HG02884 (cell line): ENCODE results near the gene CCDC91.
"Not testable (repeated sequence)": the region's sequence is repeated elsewhere in the genome, so short reads cannot be mapped to it uniquely, and the experiment has no call there.

ENCODE experiments used
- ATAC-seq: cut with Tn5 transposase; IDR thresholded peaks from one replicate; pipeline ENCODE4 v1.9.1; 2021; ENCODE audit warnings: mild to moderate bottlenecking, moderate library complexity; ENCODE audit not compliant: unreplicated experiment

Gene CCDC91

GRCh38 chr12:28351414-28351813 lies 161.2 kb downstream of the CCDC91 start:
- ATAC-seq = no peak

GRCh38 chr12:28355161-28355560 lies 164.9 kb downstream of the CCDC91 start:
- no peak for ATAC-seq

GRCh38 chr12:28360253-28360652 lies 170.0 kb downstream of the CCDC91 start:
- ATAC-seq = no peak

GRCh38 chr12:28367326-28367725 lies 177.1 kb downstream of the CCDC91 start:
- ATAC-seq = no peak

- no peak for ATAC-seq
Measured at GRCh38 chr12:28367993-28368392, 177.7 kb downstream of the CCDC91 start.

GRCh38 chr12:28369483-28369882 lies 179.2 kb downstream of the CCDC91 start:
- ATAC-seq = no peak

GRCh38 chr12:28374556-28374955 lies 184.3 kb downstream of the CCDC91 start:
- ATAC-seq = no peak

GRCh38 chr12:28378736-28379135 lies 188.5 kb downstream of the CCDC91 start:
- no peak for ATAC-seq

GRCh38 chr12:28379779-28380178 lies 189.5 kb downstream of the CCDC91 start:
- ATAC-seq = not testable (repeated sequence)

- no peak for ATAC-seq
Measured at GRCh38 chr12:28383368-28383767, 193.1 kb downstream of the CCDC91 start.

- ATAC-seq = no peak
Measured at GRCh38 chr12:28388879-28389278, 198.6 kb downstream of the CCDC91 start.

GRCh38 chr12:28390206-28390605 lies 199.9 kb downstream of the CCDC91 start:
- no peak for ATAC-seq

- ATAC-seq = no peak
Measured at GRCh38 chr12:28390761-28391385, 200.6 kb downstream of the CCDC91 start.

- no peak for ATAC-seq
Measured at GRCh38 chr12:28409892-28410291, 219.6 kb downstream of the CCDC91 start.

- ATAC-seq = no peak
Measured at GRCh38 chr12:28413460-28414109, 223.3 kb downstream of the CCDC91 start.

- ATAC-seq = no peak
Measured at GRCh38 chr12:28415755-28416154, 225.5 kb downstream of the CCDC91 start.

GRCh38 chr12:28421374-28421773 lies 231.1 kb downstream of the CCDC91 start:
- ATAC-seq = no peak

GRCh38 chr12:28424965-28425364 lies 234.7 kb downstream of the CCDC91 start:
- ATAC-seq = no peak

GRCh38 chr12:28425526-28425925 lies 235.3 kb downstream of the CCDC91 start:
- ATAC-seq = no peak

- no peak for ATAC-seq
Measured at GRCh38 chr12:28427046-28427445, 236.8 kb downstream of the CCDC91 start.

- no peak for ATAC-seq
Measured at GRCh38 chr12:28440081-28440608, 249.9 kb downstream of the CCDC91 start.

- ATAC-seq = no peak
Measured at GRCh38 chr12:28442101-28442500, 251.8 kb downstream of the CCDC91 start.
